AG09309 (cell line): ENCODE data around the gene ARIH2.

ENCODE experiments used
- DNase-seq: peaks from one replicate; pipeline ENCODE4 v3.0.0-alpha.2; 2010; ENCODE audit warnings: low read depth
- H3K4me3 ChIP-seq: 2 replicates; pipeline ENCODE4 v1.5.1; 2011; ENCODE audit warnings: mild to moderate bottlenecking, low read depth, low read length, moderate library complexity; ENCODE audit not compliant: control insufficient read depth
- TF ChIP-seq, protein P1 (sequence below): IDR thresholded peaks from 2 replicates; pipeline ENCODE4 v1.5.1; 2011; ENCODE audit warnings: mild to moderate bottlenecking, low read depth, low read length, inconsistent platforms; ENCODE audit not compliant: insufficient read depth, control insufficient read depth; ENCODE audit errors: missing control alignments

The ARIH2 gene

DNA sequence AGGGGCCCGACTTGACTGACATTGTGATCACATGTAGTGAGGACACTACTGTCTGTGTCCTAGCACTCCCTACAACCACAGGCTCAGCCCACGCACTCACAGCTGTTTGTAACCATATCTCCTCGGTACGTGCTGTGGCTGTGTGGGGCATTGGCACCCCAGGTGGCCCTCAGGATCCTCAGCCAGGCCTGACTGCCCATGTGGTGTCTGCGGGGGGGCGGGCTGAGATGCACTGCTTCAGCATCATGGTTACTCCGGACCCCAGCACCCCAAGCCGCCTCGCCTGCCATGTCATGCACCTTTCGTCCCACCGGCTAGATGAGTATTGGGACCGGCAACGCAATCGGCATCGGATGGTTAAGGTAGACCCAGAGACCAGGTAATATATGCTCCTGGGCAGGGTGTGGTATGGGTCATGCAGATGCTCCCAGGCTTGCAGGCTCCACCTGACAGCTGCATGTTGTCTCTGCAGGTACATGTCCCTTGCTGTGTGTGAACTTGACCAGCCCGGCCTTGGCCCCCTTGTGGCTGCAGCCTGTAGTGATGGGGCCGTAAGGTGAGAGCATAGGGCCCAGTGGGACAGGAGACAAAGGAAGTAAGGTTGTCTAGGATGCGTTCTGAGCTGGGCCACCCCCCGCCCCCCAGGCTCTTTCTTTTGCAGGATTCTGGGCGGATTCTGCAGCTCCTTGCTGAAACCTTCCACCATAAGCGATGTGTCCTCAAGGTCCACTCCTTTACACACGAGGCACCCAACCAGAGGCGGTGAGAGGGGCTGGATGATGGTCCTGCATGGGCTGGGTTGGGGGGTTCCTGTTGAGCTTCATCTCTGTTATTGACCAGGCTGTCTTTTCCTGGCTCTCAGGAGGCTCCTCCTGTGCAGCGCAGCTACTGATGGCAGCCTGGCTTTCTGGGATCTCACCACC is 95.4 kb downstream of the ARIH2 start:
- no peak overlapping the region for H3K4me3 ChIP-seq
- TF ChIP-seq, protein P1, sequence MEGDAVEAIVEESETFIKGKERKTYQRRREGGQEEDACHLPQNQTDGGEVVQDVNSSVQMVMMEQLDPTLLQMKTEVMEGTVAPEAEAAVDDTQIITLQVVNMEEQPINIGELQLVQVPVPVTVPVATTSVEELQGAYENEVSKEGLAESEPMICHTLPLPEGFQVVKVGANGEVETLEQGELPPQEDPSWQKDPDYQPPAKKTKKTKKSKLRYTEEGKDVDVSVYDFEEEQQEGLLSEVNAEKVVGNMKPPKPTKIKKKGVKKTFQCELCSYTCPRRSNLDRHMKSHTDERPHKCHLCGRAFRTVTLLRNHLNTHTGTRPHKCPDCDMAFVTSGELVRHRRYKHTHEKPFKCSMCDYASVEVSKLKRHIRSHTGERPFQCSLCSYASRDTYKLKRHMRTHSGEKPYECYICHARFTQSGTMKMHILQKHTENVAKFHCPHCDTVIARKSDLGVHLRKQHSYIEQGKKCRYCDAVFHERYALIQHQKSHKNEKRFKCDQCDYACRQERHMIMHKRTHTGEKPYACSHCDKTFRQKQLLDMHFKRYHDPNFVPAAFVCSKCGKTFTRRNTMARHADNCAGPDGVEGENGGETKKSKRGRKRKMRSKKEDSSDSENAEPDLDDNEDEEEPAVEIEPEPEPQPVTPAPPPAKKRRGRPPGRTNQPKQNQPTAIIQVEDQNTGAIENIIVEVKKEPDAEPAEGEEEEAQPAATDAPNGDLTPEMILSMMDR: peak; percentile 82
- DNase-seq: no peak

DNA sequence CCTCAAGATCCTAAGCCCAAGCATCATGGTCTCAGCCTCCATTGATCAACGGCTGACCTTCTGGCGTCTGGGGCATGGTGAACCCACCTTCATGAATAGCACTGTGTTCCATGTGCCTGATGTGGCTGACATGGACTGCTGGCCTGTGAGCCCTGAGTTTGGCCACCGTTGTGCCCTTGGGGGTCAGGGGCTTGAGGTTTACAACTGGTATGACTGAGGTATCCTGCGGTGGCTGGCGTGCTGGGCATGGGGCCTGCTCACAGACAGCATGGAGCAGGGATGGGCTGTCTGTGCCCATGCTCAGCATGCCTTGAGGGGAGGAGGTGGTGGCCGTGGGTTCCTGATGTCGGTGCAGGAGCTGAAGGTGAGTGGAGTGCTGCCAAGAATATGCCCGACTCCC is 96.4 kb downstream of the ARIH2 start:
- no peak for DNase-seq
- TF ChIP-seq, protein P1: no peak
- H3K4me3 ChIP-seq: no peak overlapping the region

DNA sequence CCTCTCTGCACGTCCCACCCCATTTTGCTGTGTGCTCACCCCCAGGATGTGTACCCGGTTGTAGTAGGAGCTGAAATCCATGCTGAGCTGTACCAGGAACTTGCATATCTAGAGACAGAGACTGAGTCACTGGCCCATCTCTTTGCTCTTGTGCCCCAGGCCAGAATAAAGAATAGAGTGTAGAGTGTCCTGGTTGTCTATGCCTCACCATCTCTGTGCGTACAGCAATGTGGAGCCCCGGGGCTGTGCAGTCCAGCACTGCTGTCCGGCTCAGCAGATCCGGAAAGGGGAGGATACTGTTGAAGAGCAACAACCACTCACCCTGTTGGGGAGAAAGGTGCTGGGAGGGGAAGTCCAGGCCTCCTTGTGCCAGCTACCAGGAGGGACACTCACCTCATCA is 97.1 kb downstream of the ARIH2 start:
- DNase-seq: no peak
- TF ChIP-seq, protein P1: no peak
- H3K4me3 ChIP-seq: no peak overlapping the region

DNA sequence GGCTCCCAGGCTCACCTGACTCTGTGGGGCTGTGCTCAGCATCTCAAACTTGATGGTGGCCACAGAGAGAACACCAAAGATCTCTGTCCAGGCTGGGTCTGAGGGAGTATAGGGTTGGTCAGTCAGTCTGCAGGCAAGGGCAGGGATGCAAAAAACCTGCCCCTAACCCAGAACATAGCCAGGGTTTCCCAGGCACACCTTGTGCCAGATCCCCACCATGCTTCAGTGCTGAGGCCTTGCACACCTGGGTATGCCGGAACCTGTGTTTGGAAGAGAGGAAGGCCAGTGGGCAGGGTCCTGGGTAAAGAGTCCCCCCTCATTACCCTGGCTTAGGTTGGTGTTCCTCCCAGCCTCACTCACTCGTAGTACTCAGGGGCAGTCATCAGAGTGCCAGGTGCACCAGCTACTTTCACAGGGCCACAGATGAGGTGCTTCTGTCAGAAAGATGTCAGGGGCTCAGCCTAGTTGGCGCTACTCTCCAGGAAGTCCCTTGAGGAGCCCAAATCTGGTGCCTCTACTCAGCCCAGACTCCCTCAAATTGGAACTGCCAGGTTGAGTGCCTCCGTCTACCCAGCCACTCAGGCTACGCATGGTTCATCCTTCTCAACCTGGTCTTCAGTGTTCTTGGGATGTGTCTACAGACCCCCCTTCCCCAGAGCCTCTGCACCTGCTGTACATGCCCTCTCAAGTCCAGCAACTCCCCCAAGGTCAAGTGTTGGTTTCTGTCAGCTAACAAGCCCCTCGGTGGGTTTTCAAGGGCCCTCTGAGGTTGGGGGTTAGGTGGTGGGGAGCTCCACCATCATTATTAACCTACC is 98.0 kb downstream of the ARIH2 start:
- H3K4me3 ChIP-seq: no peak overlapping the region
- TF ChIP-seq, protein P1: no peak
- no peak for DNase-seq

DNA sequence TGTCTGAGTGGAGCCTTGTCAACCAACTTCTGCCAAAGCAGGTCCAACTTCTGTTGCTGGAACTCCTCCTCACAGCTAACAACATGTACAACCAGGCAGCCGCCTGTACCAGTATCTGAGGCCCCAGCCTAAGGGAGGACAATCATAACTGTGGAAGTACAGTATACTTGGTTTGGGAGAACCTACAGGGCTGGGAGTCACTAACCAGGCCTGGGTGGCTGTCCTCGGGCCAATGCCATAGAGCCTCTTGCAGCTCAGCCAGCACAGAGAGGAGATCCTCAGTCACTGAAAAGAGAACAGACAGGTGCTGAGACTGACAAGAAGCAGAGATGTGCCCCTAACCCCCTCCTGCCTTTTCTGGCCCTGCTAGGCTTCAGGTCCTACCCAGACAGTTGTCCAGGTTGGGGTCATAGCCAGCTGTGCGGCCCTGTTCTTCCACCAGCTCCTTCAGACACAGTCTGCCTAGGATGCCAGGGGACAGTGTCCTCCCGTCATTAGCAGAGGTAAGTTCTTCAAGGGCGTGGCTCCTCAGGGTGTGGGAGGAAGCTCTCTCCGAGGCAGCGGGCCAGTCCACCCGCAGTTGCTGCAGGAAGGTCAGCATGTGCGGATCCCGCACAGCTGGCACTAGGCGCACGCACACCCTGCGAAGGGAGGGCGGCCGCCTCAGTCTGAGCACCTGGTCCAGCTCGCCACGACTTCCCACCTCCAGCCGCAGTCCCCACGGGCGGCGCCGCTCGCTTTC is 98.8 kb downstream of the ARIH2 start:
- peak overlapping the region; percentile 79 for H3K4me3 ChIP-seq
- TF ChIP-seq, protein P1: no peak
- DNase-seq: no peak
